ENCODE measurements around the gene MPDZ. TPM values are rescaled to one million over a fixed set of nuclear protein-coding genes. Genes with fewer than 3 reads are reported as not detected.

MPDZ gene
- total RNA-seq, 1 donor from 2014 or later, result 97.0 TPM

GRCh38 chr9:13160051-13160450 is 119.4 kb downstream of the MPDZ start:
- Mint-ChIP-seq H3K4me1 (ENCODE audit: unreplicated experiment) (no peaks in the 10 kb centered on the region), H3K9me3 (ENCODE audit: unreplicated experiment) (no peaks in the 10 kb centered on the region), H3K36me3 (ENCODE audit: low read depth, unreplicated experiment) (peaks cover 8% of the 10 kb centered on the region), H3K27me3 (ENCODE audit: unreplicated experiment) (no peaks in the 10 kb centered on the region), H3K27ac (ENCODE audit: unreplicated experiment) (no peak overlapping the region), H3K4me3 (ENCODE audit: unreplicated experiment) (no peak overlapping the region)
- no peak for TF ChIP-seq CTCF (IDR thresholded peaks at IDR 0.05; ENCODE audit: unreplicated experiment)
- no peak for DNase-seq (ENCODE audit: low spot score)

- Mint-ChIP-seq H3K27me3 (ENCODE audit: unreplicated experiment) (no peaks in the 10 kb centered on the region), H3K36me3 (ENCODE audit: low read depth, unreplicated experiment) (peaks cover 4% of the 10 kb centered on the region), H3K27ac (ENCODE audit: unreplicated experiment) (no peak overlapping the region)
These were observed 120.5 kb downstream of the MPDZ start for GRCh38 chr9:13158986-13159385.

GRCh38 chr9:13151489-13151888 is 128.0 kb downstream of the MPDZ start:
- H3K27ac Mint-ChIP-seq (ENCODE audit: unreplicated experiment), result no peak overlapping the region
- H3K4me1 Mint-ChIP-seq (ENCODE audit: unreplicated experiment), result no peaks in the 10 kb centered on the region
- H3K4me3 Mint-ChIP-seq (ENCODE audit: unreplicated experiment), result no peak overlapping the region
- peaks cover 18% of the 10 kb centered on the region for H3K36me3 Mint-ChIP-seq (ENCODE audit: low read depth, unreplicated experiment)
- DNase-seq (ENCODE audit: low spot score), result no peak
- no peak for TF ChIP-seq CTCF (IDR thresholded peaks at IDR 0.05; ENCODE audit: unreplicated experiment)
- no peaks in the 10 kb centered on the region for H3K9me3 Mint-ChIP-seq (ENCODE audit: unreplicated experiment)
- no peaks in the 10 kb centered on the region for H3K27me3 Mint-ChIP-seq (ENCODE audit: unreplicated experiment)

More at GRCh38 chr9:13158986-13159385, 120.5 kb downstream of the MPDZ start:
- no peak for DNase-seq (ENCODE audit: low spot score)
- TF ChIP-seq CTCF (IDR thresholded peaks at IDR 0.05; ENCODE audit: unreplicated experiment), result no peak
- Mint-ChIP-seq H3K9me3 (ENCODE audit: unreplicated experiment) (no peaks in the 10 kb centered on the region), H3K4me3 (ENCODE audit: unreplicated experiment) (no peak overlapping the region), H3K4me1 (ENCODE audit: unreplicated experiment) (no peaks in the 10 kb centered on the region)

GRCh38 chr9:13149454-13149853 is 130.0 kb downstream of the MPDZ start:
- no peaks in the 10 kb centered on the region for H3K27me3 Mint-ChIP-seq (ENCODE audit: unreplicated experiment)
- no peak overlapping the region for H3K27ac Mint-ChIP-seq (ENCODE audit: unreplicated experiment)
- H3K36me3 Mint-ChIP-seq (ENCODE audit: low read depth, unreplicated experiment), result peaks cover 14% of the 10 kb centered on the region
- TF ChIP-seq CTCF (IDR thresholded peaks at IDR 0.05; ENCODE audit: unreplicated experiment), result no peak
- no peak for DNase-seq (ENCODE audit: low spot score)
- no peaks in the 10 kb centered on the region for H3K9me3 Mint-ChIP-seq (ENCODE audit: unreplicated experiment)
- peaks cover 6% of the 10 kb centered on the region for H3K4me1 Mint-ChIP-seq (ENCODE audit: unreplicated experiment)
- H3K4me3 Mint-ChIP-seq (ENCODE audit: unreplicated experiment), result no peak overlapping the region

- no peaks in the 10 kb centered on the region for H3K27me3 Mint-ChIP-seq (ENCODE audit: unreplicated experiment)
- H3K36me3 Mint-ChIP-seq (ENCODE audit: low read depth, unreplicated experiment), result peaks cover 3% of the 10 kb centered on the region
- TF ChIP-seq CTCF (IDR thresholded peaks at IDR 0.05; ENCODE audit: unreplicated experiment), result no peak
- no peak overlapping the region for H3K4me3 Mint-ChIP-seq (ENCODE audit: unreplicated experiment)
- no peak for DNase-seq (ENCODE audit: low spot score)
- no peak overlapping the region for H3K27ac Mint-ChIP-seq (ENCODE audit: unreplicated experiment)
- no peaks in the 10 kb centered on the region for H3K9me3 Mint-ChIP-seq (ENCODE audit: unreplicated experiment)
- peaks cover 14% of the 10 kb centered on the region for H3K4me1 Mint-ChIP-seq (ENCODE audit: unreplicated experiment)
These were observed 132.7 kb downstream of the MPDZ start for GRCh38 chr9:13146840-13147239.
